Activated CD8-positive, alpha-beta memory T cell treated with anti-CD3 and anti-CD28 coated beads, Interleukin-2, amount 10 ng/mL, durations not matched to agents 7 days and 5 days (primary cell): ENCODE measurements around the gene LYSMD4. TPM values are rescaled to one million over a fixed set of nuclear protein-coding genes. Genes with fewer than 3 reads are reported as not detected.

Experiments used
- ATAC-seq: fragments of 150-1000 bp; cut with Tn5 transposase; one replicate; pipeline ENCODE4 v1.10.0; 2021; ENCODE audit warnings: moderate library complexity
- CTCF ChIA-PET: fragments of 350-600 bp; sonication (Branson Sonifier 250); formaldehyde crosslinking; loops from one replicate; lab custom pipeline; 2021; ENCODE audit warnings: antibody characterized with exemption; lab: Charles Lee
- DNase-seq: peaks from one replicate; pipeline ENCODE4 v3.0.0-alpha.2; 2020
- H3K27ac Mint-ChIP-seq: one replicate; pipeline ENCODE4 v1.8.0; 2021; ENCODE audit warnings: mild to moderate bottlenecking, mixed read lengths
- H3K27me3 Mint-ChIP-seq: one replicate; pipeline ENCODE4 v1.8.0; 2021; ENCODE audit warnings: mixed read lengths
- H3K36me3 Mint-ChIP-seq: one replicate; pipeline ENCODE4 v1.8.0; 2021; ENCODE audit warnings: mild to moderate bottlenecking, mixed read lengths
- H3K4me1 Mint-ChIP-seq: one replicate; pipeline ENCODE4 v1.8.0; 2021; ENCODE audit warnings: mixed read lengths
- H3K4me3 Mint-ChIP-seq: one replicate; pipeline ENCODE4 v1.8.0; 2021; ENCODE audit warnings: mild to moderate bottlenecking, moderate library complexity, mixed read lengths
- H3K9me3 Mint-ChIP-seq: one replicate; pipeline ENCODE4 v1.8.0; 2022; ENCODE audit warnings: low read depth, mixed read lengths
- total RNA-seq, 2 experiments: library from RNA; stranded (reverse); gene quantifications; one replicate each; pipeline ENCODE4 v1.2.3, GENCODE V29; 2021

Gene LYSMD4
- total RNA-seq, 2 experiments from 2014 or later: 8.3 to 8.5 TPM

DNA sequence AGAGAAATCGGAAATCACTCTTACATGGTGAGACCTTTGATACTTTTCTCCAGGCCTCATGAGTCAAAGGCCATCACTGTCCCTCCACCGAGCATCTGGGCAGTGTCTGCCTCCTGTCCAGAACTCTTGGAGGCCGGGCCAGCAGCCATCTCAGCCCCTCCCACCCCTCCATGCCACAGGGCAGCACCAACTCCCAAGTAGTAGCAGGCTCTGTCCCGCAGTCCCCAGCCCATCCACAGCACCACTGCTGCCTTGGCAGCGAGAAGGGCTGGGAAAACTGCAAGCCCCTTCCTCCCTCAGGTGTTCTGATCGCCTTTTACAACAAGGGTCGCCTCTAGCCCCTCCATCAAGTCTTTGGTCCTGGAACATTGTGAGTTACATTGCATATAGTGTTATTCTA, 5.5 kb downstream of the LYSMD4 start:
- CTCF ChIA-PET: interaction anchor here (1.4 kb wide), 1 partner anchor 24 kb away, joined by 4 read pairs; no protein-coding TSS in a partner anchor
- ATAC-seq (no peak), DNase-seq (no peak)
- Mint-ChIP-seq H3K27me3 (no peaks in the 10 kb centered on the region), H3K9me3 (no peaks in the 10 kb centered on the region), H3K36me3 (peaks cover 1% of the 10 kb centered on the region), H3K4me3 (no peak overlapping the region), H3K27ac (no peak overlapping the region), H3K4me1 (peaks cover 17% of the 10 kb centered on the region)

DNA sequence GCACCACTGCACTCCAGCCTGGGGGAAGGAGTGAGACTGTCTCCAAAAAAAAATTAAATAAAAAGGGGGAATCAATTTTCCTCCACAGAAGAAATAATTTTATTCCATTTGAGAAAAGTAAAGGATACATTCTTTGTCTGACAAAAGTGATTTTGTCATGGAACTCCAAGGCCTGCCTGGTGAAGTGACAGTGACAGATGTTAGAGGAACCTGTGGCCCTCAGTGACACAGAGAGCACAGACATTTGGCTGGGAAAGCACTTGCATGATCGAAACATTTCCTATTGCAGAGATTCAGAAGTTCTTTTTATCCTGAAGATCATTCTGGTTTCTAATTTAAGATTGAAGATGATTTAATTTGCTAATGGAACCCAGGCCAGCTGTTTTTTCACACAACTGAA, 5.9 kb downstream of the LYSMD4 start:
- CTCF ChIA-PET: interaction anchor here (1.4 kb wide), 1 partner anchor 24 kb away, joined by 4 read pairs; no protein-coding TSS in a partner anchor
- H3K4me3 Mint-ChIP-seq: no peak overlapping the region
- H3K4me1 Mint-ChIP-seq: peaks cover 14% of the 10 kb centered on the region
- ATAC-seq (no peak), DNase-seq (no peak)
- no peaks in the 10 kb centered on the region for H3K9me3 Mint-ChIP-seq
- H3K27ac Mint-ChIP-seq: no peak overlapping the region
- peaks cover 2% of the 10 kb centered on the region for H3K36me3 Mint-ChIP-seq
- no peaks in the 10 kb centered on the region for H3K27me3 Mint-ChIP-seq

DNA sequence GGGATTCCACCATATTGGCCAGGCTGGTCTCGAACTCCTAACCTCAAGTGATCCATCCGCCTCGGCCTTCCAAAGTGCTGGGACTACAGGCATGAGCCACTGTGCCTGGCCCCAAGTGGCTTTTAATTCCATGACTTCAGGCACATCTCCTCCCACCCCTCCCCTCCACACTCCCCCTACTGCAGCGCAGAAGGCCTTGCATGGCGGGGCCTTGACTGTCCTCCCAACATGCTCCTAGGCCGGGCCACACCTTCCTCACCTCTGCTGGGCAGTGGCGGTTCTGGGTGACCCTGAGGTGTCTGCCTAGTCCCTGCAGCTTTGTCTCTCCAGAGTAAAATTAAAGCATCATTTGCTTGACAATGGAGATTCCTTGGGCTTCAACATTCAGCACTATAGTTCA, 6.9 kb downstream of the LYSMD4 start:
- ATAC-seq: no peak
- peaks cover 10% of the 10 kb centered on the region for H3K4me1 Mint-ChIP-seq
- H3K9me3 Mint-ChIP-seq: no peaks in the 10 kb centered on the region
- DNase-seq: no peak
- no peaks in the 10 kb centered on the region for H3K27me3 Mint-ChIP-seq
- H3K36me3 Mint-ChIP-seq: peaks cover 3% of the 10 kb centered on the region
- no peak overlapping the region for H3K27ac Mint-ChIP-seq
- H3K4me3 Mint-ChIP-seq: no peak overlapping the region
- CTCF ChIA-PET: no interaction called here

DNA sequence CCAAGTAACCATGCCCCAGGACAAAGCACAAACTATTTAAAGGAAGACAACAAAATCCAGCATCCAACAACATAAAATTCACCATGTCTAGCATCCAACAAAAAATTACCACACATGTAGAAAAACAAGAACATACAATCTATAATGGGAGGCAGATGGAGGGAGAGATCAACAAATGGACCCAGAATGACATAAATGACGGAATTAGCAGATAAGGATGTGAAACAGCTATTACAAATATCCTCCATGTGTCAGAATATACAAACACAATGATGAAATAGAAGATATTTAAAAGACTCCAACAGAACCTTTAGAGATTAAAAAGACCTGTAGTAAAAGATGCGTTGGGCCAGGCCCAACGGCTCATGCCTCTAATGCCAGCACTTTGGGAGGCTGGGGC, 10.8 kb downstream of the LYSMD4 start:
- H3K4me3 Mint-ChIP-seq: no peak overlapping the region
- no peak for ATAC-seq
- no peaks in the 10 kb centered on the region for H3K9me3 Mint-ChIP-seq
- H3K27me3 Mint-ChIP-seq: no peaks in the 10 kb centered on the region
- CTCF ChIA-PET: interaction anchor here (1.4 kb wide), 1 partner anchor 18 kb away, joined by 3 read pairs; no protein-coding TSS in a partner anchor
- no peak overlapping the region for H3K27ac Mint-ChIP-seq
- DNase-seq: no peak
- peaks cover 29% of the 10 kb centered on the region for H3K4me1 Mint-ChIP-seq
- peaks cover 9% of the 10 kb centered on the region for H3K36me3 Mint-ChIP-seq

DNA sequence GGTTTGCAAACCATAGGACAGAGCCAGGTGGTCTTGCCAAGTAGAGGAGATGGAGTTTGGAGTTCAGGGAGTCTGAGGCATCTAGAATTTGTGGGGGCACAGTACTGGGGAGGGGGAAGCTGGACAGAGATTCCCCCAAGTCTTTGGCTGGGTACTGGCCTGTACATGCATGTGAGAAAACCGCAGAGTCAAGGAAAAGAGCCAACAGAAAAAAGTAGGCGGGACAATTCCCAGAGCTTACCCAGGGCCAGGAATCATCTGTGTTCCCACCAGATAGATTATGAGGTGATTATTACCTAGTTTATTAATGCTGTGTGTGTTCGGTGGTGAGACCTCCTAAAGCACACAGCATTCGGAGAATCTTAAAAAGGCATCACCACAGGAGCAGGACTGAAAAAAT, 11.3 kb downstream of the LYSMD4 start:
- Mint-ChIP-seq H3K27me3 (no peaks in the 10 kb centered on the region), H3K4me3 (no peak overlapping the region), H3K36me3 (peaks cover 9% of the 10 kb centered on the region), H3K9me3 (no peaks in the 10 kb centered on the region), H3K27ac (no peak overlapping the region), H3K4me1 (peaks cover 29% of the 10 kb centered on the region)
- DNase-seq (no peak), ATAC-seq (no peak)
- CTCF ChIA-PET: interaction anchor here (1.4 kb wide), 1 partner anchor 17 kb away, joined by 3 read pairs; no protein-coding TSS in a partner anchor

DNA sequence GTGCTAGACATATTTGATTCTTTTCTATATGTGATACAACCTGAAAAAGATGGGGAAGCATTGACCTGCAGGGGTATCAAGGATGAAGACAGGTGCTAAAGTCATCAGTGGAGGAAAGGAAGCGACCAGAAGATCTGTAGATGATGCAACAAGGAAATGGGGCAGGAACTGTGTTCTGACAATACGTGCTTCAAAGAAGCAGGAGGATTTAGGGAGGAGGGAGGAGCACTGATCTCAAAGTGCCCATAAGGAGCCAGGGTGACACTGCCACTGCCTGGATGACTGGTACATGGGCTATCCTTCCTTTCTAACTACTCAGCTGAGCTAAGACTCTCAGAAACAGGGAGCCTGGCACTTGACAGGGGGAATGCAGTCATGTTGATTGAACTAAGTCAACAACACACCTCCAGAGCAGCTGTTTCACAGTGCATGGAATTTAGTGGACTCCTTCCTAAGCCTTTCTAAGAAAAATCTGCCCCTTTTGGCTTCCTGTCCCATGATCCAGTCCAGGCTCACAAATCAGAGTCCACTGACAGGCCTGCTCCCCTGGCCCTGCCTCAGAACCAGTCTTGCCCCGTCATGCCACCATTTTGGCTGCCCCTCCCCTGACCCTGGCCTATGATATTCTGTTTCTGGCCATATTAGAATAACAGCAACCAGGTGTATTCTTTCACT, 12.0 kb downstream of the LYSMD4 start:
- DNase-seq (no peak), ATAC-seq (peak; percentile 43)
- Mint-ChIP-seq H3K27ac (peak overlapping the region; percentile 31), H3K4me3 (no peak overlapping the region), H3K4me1 (peaks cover 29% of the 10 kb centered on the region), H3K27me3 (no peaks in the 10 kb centered on the region), H3K36me3 (peaks cover 7% of the 10 kb centered on the region), H3K9me3 (no peaks in the 10 kb centered on the region)
- CTCF ChIA-PET: interaction anchor here (0.9 to 1.2 kb wide), 2 partner anchors 12 to 14 kb away, joined by 3 to 4 read pairs; partner anchors contain the start of gene LYSMD4

DNA sequence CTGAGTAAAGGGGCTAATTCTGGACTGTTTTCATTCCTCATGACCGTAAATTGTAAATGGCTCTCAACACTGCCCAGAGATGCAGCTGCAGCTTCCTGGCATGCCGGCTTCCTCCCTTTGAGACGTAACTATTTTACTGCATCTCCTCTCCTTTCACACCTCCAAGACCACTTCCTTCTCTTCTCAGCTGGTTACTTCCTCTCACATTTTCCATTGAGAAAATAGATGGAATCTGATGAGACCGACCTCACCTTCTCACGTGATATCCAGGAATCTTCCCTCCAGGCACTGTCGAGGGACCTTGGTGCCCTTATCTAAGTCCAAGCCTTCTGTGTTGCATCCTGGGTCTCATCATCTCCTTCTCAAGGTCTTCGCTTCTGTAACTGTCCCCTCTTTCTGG, 12.7 kb downstream of the LYSMD4 start:
- Mint-ChIP-seq H3K4me3 (no peak overlapping the region), H3K27me3 (no peaks in the 10 kb centered on the region), H3K9me3 (no peaks in the 10 kb centered on the region), H3K27ac (peak overlapping the region; percentile 7), H3K36me3 (peaks cover 7% of the 10 kb centered on the region), H3K4me1 (peaks cover 29% of the 10 kb centered on the region)
- DNase-seq: no peak
- CTCF ChIA-PET: interaction anchor here (0.9 to 1.2 kb wide), 2 partner anchors 13 kb away, joined by 3 to 4 read pairs; partner anchors contain the start of gene LYSMD4
- ATAC-seq: peak; percentile 48

DNA sequence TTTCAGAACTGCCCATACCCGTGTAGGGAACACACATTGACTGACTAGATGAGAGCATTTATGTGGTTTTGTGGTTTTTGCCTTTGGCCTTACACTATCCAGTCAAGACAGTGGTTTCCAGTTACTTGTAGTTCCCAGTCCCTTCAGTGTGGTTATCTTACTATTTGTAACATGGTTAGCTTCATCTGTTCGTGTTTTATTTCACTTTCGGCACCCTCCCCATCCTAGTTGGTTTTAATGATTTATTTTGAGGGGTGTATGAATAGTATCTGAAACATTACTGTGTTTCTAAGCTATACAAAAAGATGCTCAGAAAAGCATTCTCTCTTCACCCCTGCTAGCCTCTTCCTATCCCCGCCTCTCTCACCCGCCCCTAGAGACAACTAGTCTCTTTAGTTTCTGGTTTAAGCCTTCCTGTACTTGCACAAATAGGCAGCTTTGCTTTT, 14.1 kb downstream of the LYSMD4 start:
- Mint-ChIP-seq H3K36me3 (peaks cover 7% of the 10 kb centered on the region), H3K27ac (no peak overlapping the region), H3K4me1 (peaks cover 29% of the 10 kb centered on the region), H3K27me3 (no peaks in the 10 kb centered on the region), H3K9me3 (no peaks in the 10 kb centered on the region), H3K4me3 (no peak overlapping the region)
- DNase-seq (no peak), ATAC-seq (peak; percentile 22)
- CTCF ChIA-PET: interaction anchor here (0.7 kb wide), 1 partner anchor 15 kb away, joined by 3 read pairs; no protein-coding TSS in a partner anchor

DNA sequence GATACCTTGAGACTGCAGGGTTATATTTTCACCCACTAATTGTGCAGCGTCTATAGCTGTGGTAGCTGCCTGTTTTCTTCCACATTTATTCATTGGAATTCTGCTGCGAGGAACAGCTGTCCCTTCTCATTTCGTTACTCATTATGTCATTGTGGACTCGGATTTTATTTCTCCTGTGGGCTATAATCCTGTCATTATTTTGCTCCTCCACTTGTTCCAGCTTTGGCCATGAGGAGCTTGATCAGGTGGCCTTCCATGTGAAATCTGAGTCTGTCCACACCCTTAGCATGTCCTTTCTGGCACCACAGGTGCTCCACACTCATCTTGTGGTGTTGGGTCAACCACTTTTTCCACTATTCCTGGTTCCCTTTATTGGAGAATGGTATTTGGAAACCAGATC, 14.8 kb downstream of the LYSMD4 start:
- H3K9me3 Mint-ChIP-seq: no peaks in the 10 kb centered on the region
- peaks cover 7% of the 10 kb centered on the region for H3K36me3 Mint-ChIP-seq
- no peak overlapping the region for H3K4me3 Mint-ChIP-seq
- H3K27me3 Mint-ChIP-seq: no peaks in the 10 kb centered on the region
- H3K27ac Mint-ChIP-seq: no peak overlapping the region
- no peak for DNase-seq
- ATAC-seq: no peak
- peaks cover 29% of the 10 kb centered on the region for H3K4me1 Mint-ChIP-seq
- CTCF ChIA-PET: interaction anchor here (1.1 kb wide), 1 partner anchor 14 kb away, joined by 4 read pairs; no protein-coding TSS in a partner anchor

DNA sequence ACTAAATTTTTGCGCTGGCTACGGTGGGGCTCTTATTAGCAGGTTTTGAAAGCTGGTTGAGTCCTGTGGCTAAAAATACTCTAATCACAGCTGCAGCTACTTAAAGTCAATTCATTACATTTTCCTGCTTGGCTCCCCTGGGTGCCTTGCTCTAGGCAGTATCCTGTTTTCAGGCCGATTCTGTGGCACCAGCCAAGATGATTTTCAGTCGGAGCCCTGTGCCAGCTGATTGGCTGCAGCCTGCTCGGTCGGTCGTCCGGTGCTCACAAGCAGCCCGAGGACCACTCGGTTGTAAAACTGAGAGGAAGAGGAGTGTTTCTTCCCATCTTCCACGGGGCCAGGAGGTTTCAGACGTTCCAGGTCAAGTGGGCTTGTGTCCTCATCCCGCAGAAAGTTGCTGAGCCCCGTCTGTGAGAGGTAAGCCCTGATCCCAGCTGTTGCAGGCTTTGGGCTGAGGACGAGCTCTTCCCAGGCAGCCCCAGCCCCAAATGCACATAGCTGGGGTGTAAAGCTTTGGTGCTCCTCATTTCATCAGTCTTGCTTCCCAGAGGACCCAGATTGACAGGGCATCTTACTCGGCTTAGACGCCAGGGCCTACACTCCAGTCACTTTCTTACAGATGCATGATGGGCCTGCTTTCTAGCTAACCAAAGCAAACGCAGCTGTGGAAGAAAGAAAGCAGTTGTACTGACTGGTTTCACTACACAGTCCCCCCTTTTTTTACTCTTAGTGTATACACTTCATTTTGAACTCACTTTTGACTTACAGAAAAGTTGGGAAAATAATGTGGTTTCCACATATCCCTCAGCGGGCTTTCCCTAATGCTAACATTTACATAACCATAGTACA, 15.9 kb downstream of the LYSMD4 start:
- no peak overlapping the region for H3K27ac Mint-ChIP-seq
- no peaks in the 10 kb centered on the region for H3K27me3 Mint-ChIP-seq
- CTCF ChIA-PET: interaction anchor here (0.9 to 2.0 kb wide), 3 partner anchors 11 to 445 kb away, joined by 3 to 8 read pairs (median 4); no protein-coding TSS in a partner anchor
- H3K9me3 Mint-ChIP-seq: no peaks in the 10 kb centered on the region
- ATAC-seq (no peak), DNase-seq (no peak)
- H3K36me3 Mint-ChIP-seq: peaks cover 11% of the 10 kb centered on the region
- no peak overlapping the region for H3K4me3 Mint-ChIP-seq
- peaks cover 32% of the 10 kb centered on the region for H3K4me1 Mint-ChIP-seq

DNA sequence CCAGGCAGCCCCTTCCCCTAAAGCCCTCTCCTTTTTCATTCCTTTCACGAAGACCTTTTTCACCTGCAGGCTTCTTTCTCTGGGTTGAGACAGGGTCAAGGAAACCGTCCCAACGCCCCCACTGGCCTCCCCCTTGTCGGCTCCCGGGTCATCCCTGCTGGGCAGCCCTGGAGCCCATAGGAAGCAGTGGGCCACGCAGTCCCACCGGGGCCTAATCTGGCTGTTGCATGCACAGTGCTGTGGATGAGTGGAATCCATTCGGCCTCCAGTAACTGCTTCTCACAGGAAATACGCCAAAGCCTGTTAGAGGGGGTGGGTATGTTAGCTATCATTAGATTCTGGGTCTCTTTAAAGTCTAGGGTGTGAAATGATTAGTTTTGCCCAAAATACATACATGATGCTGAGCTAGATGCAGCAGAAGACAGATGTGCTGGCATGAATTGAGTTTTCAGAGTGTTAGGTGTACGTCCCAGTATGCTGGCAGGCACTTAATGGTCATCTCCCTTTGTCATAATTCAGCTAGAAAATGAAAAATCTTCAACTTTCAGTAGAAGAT, 16.6 kb downstream of the LYSMD4 start:
- ATAC-seq (no peak), DNase-seq (no peak)
- Mint-ChIP-seq H3K36me3 (peaks cover 9% of the 10 kb centered on the region), H3K4me3 (no peak overlapping the region), H3K4me1 (peaks cover 38% of the 10 kb centered on the region), H3K27me3 (no peaks in the 10 kb centered on the region), H3K27ac (no peak overlapping the region), H3K9me3 (no peaks in the 10 kb centered on the region)
- CTCF ChIA-PET: interaction anchor here (0.9 to 2.0 kb wide), 3 partner anchors 10 to 444 kb away, joined by 3 to 8 read pairs (median 3); no protein-coding TSS in a partner anchor

DNA sequence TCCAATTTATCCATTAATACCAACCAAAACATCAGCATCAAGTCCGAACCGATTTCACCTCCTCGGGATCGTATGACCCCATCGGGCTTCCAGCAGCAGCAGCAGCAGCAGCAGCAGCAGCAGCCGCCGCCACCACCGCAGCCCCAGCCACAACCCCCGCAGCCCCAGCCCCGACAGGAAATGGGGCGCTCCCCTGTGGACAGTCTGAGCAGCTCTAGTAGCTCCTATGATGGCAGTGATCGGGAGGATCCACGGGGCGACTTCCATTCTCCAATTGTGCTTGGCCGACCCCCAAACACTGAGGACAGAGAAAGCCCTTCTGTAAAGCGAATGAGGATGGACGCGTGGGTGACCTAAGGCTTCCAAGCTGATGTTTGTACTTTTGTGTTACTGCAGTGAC, 20.8 kb downstream of the LYSMD4 start:
- Mint-ChIP-seq H3K36me3 (peaks cover 3% of the 10 kb centered on the region), H3K9me3 (no peaks in the 10 kb centered on the region), H3K27ac (no peak overlapping the region), H3K4me1 (peaks cover 16% of the 10 kb centered on the region), H3K4me3 (no peak overlapping the region), H3K27me3 (no peaks in the 10 kb centered on the region)
- ATAC-seq (peak; percentile 23), DNase-seq (no peak)
- CTCF ChIA-PET: interaction anchor here (1.3 to 3.0 kb wide), 2 partner anchors 8 to 461 kb away, joined by 4 to 7 read pairs; partner anchors contain the start of gene LRRC28

DNA sequence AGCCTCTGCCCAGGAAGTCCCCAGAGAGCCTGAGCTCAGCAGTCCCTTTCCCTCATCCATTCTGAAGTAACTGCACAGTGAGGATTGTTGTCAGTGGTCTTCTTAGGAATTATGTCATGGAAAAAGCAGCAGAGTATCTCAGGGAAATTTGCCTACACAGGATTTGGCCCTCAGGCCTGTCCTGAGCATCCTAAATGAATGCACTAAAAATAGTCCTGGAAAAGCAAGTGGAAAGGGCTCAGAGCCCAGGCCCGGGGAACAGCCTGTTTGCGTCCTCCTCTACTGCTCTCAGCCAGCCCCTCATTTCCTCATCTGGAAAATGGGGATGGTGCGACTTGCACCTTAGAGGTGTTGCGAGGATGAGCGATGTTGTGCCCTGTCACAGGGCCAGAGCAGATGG, 21.6 kb downstream of the LYSMD4 start:
- H3K4me1 Mint-ChIP-seq: peaks cover 23% of the 10 kb centered on the region
- ATAC-seq (no peak), DNase-seq (no peak)
- H3K27ac Mint-ChIP-seq: no peak overlapping the region
- H3K9me3 Mint-ChIP-seq: no peaks in the 10 kb centered on the region
- no peak overlapping the region for H3K4me3 Mint-ChIP-seq
- no peaks in the 10 kb centered on the region for H3K27me3 Mint-ChIP-seq
- peaks cover 3% of the 10 kb centered on the region for H3K36me3 Mint-ChIP-seq
- CTCF ChIA-PET: no interaction called here
